Measurements from ENCODE around the gene BTBD2. TPM values are rescaled to one million over a fixed set of nuclear protein-coding genes. Genes with fewer than 3 reads are reported as not detected.

The BTBD2 gene
- total and polyA plus RNA-seq, 2 of the 13 experiments (the other 11 are each of a cell fraction or from before 2014, with no cell fraction given), result 28.1 to 45.3 TPM

- TF ChIP-seq JARID2 (CRISPR knock-in tag; IDR thresholded peaks at IDR 0.05; ENCODE audit: insufficient replicate concordance) (no peak), ZNF616 (CRISPR knock-in tag; IDR thresholded peaks at IDR 0.05; ENCODE audit: low read depth) (no peak), ZNF20 (CRISPR knock-in tag; IDR thresholded peaks at IDR 0.05) (no peak), ZNF230 (CRISPR knock-in tag; IDR thresholded peaks at IDR 0.05) (0 out of 2 replicates have a peak, but pooled peaks have one; percentile 18), RFX1 (IDR thresholded peaks at IDR 0.05) (no peak), REPIN1 (CRISPR knock-in tag; IDR thresholded peaks at IDR 0.05; ENCODE audit: borderline replicate concordance, low read depth) (no peak), FOSL2 (CRISPR knock-in tag; IDR thresholded peaks at IDR 0.05) (peak; percentile 18; the same call in 1 of the 2 replicates), HNF1A (IDR thresholded peaks at IDR 0.05; ENCODE audit: low read depth) (no peak), HNF1A (CRISPR knock-in tag; IDR thresholded peaks at IDR 0.05; ENCODE audit: borderline replicate concordance) (no peak), CEBPB (IDR thresholded peaks at IDR 0.05; ENCODE audit: borderline replicate concordance, low read depth, low read length) (no peak), ZNF775 (CRISPR knock-in tag; IDR thresholded peaks at IDR 0.05; ENCODE audit: borderline replicate concordance) (no peak)
- TF ChIP-seq, protein P1, sequence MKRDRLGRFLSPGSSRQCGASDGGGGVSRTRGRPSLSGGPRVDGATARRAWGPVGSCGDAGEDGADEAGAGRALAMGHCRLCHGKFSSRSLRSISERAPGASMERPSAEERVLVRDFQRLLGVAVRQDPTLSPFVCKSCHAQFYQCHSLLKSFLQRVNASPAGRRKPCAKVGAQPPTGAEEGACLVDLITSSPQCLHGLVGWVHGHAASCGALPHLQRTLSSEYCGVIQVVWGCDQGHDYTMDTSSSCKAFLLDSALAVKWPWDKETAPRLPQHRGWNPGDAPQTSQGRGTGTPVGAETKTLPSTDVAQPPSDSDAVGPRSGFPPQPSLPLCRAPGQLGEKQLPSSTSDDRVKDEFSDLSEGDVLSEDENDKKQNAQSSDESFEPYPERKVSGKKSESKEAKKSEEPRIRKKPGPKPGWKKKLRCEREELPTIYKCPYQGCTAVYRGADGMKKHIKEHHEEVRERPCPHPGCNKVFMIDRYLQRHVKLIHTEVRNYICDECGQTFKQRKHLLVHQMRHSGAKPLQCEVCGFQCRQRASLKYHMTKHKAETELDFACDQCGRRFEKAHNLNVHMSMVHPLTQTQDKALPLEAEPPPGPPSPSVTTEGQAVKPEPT (CRISPR knock-in tag; IDR thresholded peaks at IDR 0.05; ENCODE audit: low read depth), result peak; percentile 28
- TF ChIP-seq, protein P2, sequence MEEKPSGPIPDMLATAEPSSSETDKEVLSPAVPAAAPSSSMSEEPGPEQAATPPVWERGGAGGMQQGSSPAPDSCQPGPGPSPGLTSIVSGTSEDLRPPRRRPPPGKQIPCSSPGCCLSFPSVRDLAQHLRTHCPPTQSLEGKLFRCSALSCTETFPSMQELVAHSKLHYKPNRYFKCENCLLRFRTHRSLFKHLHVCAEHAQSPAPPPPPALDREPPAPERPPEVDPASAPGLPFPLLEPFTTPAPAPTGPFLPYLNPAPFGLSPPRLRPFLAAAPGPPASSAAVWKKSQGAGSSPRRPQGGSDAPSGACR (CRISPR knock-in tag; IDR thresholded peaks at IDR 0.05), result peak; percentile 72; the same call in 1 of the 2 replicates
- TF ChIP-seq, protein P3, sequence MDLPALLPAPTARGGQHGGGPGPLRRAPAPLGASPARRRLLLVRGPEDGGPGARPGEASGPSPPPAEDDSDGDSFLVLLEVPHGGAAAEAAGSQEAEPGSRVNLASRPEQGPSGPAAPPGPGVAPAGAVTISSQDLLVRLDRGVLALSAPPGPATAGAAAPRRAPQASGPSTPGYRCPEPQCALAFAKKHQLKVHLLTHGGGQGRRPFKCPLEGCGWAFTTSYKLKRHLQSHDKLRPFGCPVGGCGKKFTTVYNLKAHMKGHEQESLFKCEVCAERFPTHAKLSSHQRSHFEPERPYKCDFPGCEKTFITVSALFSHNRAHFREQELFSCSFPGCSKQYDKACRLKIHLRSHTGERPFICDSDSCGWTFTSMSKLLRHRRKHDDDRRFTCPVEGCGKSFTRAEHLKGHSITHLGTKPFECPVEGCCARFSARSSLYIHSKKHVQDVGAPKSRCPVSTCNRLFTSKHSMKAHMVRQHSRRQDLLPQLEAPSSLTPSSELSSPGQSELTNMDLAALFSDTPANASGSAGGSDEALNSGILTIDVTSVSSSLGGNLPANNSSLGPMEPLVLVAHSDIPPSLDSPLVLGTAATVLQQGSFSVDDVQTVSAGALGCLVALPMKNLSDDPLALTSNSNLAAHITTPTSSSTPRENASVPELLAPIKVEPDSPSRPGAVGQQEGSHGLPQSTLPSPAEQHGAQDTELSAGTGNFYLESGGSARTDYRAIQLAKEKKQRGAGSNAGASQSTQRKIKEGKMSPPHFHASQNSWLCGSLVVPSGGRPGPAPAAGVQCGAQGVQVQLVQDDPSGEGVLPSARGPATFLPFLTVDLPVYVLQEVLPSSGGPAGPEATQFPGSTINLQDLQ (CRISPR knock-in tag; IDR thresholded peaks at IDR 0.05), result no peak
- TF ChIP-seq, protein P4, sequence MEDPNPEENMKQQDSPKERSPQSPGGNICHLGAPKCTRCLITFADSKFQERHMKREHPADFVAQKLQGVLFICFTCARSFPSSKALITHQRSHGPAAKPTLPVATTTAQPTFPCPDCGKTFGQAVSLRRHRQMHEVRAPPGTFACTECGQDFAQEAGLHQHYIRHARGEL (CRISPR knock-in tag; IDR thresholded peaks at IDR 0.05), result 0 out of 2 replicates have a peak, but pooled peaks have one; percentile 33
Measured at GRCh38 chr19:2060884-2061494, 45.5 kb upstream of the BTBD2 start (continued).

All from HepG2 (cell line).